ENCODE data around the gene C2CD3.
"Not testable (repeated sequence)": the region's sequence is repeated elsewhere in the genome, so short reads cannot be mapped to it uniquely, and the experiment has no call there.

C2CD3 gene

GRCh38 chr11:73991471-73992006 lies 179.3 kb downstream of the C2CD3 start:
- intact Hi-C loops (cut with DNase I), result no loop called here
- DNase-seq, result peak in 2 of 10 donors; percentile 30 to 57

GRCh38 chr11:73990730-73991129 lies 180.1 kb downstream of the C2CD3 start:
- DNase-seq, result no peak
- intact Hi-C loops (cut with DNase I), result no loop called here

- intact Hi-C loops (cut with DNase I), result no loop called here
- DNase-seq, result no peak
These were observed 181.6 kb downstream of the C2CD3 start for GRCh38 chr11:73989156-73989555.

GRCh38 chr11:73988227-73988626 lies 182.6 kb downstream of the C2CD3 start:
- intact Hi-C loops (cut with DNase I), result no loop called here

GRCh38 chr11:73985661-73986060 lies 185.1 kb downstream of the C2CD3 start:
- peak in 3 of 10 donors; percentile 11 to 16 (median 14) for DNase-seq
- intact Hi-C loops (cut with DNase I), result not testable (repeated sequence)

More at GRCh38 chr11:73988227-73988626, 182.6 kb downstream of the C2CD3 start:
- peak in 1 of 10 donors; percentile 2 for DNase-seq

GRCh38 chr11:73983741-73984538 lies 186.9 kb downstream of the C2CD3 start:
- DNase-seq, result peak in 2 of 10 donors; percentile 13 to 40
- intact Hi-C loops (cut with DNase I), result loop anchor here (5.0 kb wide), 1 partner anchor 188 kb away; the partner anchor contains the start of genes C2CD3 and PPME1

- intact Hi-C loops (cut with DNase I), result loop anchor here (5.0 kb wide), 1 partner anchor 189 kb away; the partner anchor contains the start of genes C2CD3 and PPME1
- peak; percentile 86 to 99 (median 93) for DNase-seq
These were observed 187.6 kb downstream of the C2CD3 start for GRCh38 chr11:73982990-73983740.

GRCh38 chr11:73982595-73982989 lies 188.2 kb downstream of the C2CD3 start, which contains the start of gene UCP2:
Gene UCP2, minus strand, starts transcription at chr11:73982843. Its CDS starts 4,465 bp downstream, at chr11:73978378.
- DNase-seq, result peak in 8 of 10 donors; percentile 63 to 94 (median 81)
- intact Hi-C loops (cut with DNase I), result loop anchor here (5.0 kb wide), 1 partner anchor 190 kb away; the partner anchor contains the start of genes C2CD3 and PPME1

GRCh38 chr11:73981051-73981805 lies 189.6 kb downstream of the C2CD3 start:
- intact Hi-C loops (cut with DNase I), result loop anchor here (5.0 kb wide), 1 partner anchor 191 kb away; the partner anchor contains the start of genes C2CD3 and PPME1
- peak in 3 of 10 donors; percentile 4 to 34 (median 22) for DNase-seq

GRCh38 chr11:73980001-73980961 lies 190.5 kb downstream of the C2CD3 start:
- intact Hi-C loops (cut with DNase I), result loop anchor here (5.0 kb wide), 1 partner anchor 192 kb away; the partner anchor contains the start of genes C2CD3 and PPME1
- peak in 3 of 10 donors; percentile 39 to 77 (median 61) for DNase-seq

- peak in 1 of 10 donors; percentile 13 for DNase-seq
- intact Hi-C loops (cut with DNase I), result no loop called here
These were observed 192.2 kb downstream of the C2CD3 start for GRCh38 chr11:73978576-73979086.

GRCh38 chr11:73977856-73978519 lies 192.8 kb downstream of the C2CD3 start:
- intact Hi-C loops (cut with DNase I), result no loop called here
- peak in 3 of 10 donors; percentile 25 to 46 (median 44) for DNase-seq

GRCh38 chr11:73976451-73977151 lies 194.2 kb downstream of the C2CD3 start:
- intact Hi-C loops (cut with DNase I), result no loop called here
- peak in 3 of 10 donors; percentile 41 to 43 (median 42) for DNase-seq

GRCh38 chr11:73975479-73975757 lies 195.4 kb downstream of the C2CD3 start:
- intact Hi-C loops (cut with DNase I), result no loop called here
- DNase-seq, result peak in 3 of 10 donors; percentile 10 to 62 (median 52)

- intact Hi-C loops (cut with DNase I), result no loop called here
- DNase-seq, result peak in 3 of 10 donors; percentile 12 to 28 (median 24)
These were observed 196.0 kb downstream of the C2CD3 start for GRCh38 chr11:73974604-73975478.
